Measurements from ENCODE around the gene PKMYT1.
"Not testable (repeated sequence)": the region's sequence is repeated elsewhere in the genome, so short reads cannot be mapped to it uniquely, and the experiment has no call there.

Gene PKMYT1

DNA sequence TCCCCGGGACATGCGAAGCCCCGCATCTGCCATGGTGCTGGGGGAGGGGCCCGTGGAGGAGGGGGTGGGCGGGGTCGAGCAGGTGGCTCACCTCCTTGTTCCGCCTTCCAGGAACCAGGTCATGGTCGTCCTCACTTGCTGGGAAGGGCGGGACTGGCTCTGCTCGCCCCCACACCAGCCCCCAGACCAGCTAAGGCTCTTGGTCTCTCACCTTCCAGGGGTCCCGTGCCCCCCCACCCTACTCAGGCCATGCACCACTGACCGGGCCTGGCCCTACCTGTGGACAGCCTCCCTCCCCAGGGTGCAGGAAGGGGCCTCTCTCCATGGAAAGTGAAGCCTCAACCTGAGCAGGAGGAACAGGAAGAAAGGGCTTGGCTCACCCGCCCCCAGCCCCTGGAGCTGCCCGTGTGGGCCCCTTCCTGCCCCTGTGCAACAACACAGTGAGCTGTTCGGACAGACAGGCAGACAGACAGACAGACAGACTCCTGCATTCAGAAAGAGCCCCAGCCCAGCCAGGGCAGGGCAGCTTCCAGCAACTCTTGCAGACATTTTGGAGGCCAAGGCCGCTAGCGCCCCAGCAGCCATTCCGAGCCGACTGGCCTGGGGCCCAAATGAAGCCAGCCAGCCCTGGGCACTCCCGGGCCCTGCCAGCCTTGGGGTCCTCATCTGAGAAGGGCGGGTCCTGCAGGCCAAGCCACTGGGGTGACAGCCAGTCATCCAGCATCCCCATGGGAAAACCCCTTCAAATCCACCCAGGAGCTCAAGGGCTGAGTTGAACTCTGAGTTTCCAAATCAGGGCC lies 24.3 kb downstream of the PKMYT1 start:
- DNase-seq, result peak; percentile 27

DNA sequence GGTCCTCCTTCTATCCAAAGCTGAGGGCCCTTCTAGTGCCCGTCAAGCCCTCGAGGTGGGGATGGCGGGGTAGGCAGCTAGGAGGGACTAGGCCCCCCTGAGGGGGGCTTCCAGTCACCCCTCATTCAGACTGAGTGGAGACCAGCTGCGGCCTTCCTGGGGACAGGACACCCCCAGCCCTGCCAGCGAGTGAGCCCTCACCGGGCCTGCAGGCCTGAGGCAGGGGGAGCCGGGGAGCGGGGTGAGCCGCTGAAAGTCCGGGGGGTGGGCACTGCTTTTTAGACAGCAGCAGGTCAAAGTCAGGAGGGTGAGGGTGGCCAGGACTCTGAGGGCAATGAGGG lies 24.8 kb downstream of the PKMYT1 start:
- no peak for DNase-seq

DNA sequence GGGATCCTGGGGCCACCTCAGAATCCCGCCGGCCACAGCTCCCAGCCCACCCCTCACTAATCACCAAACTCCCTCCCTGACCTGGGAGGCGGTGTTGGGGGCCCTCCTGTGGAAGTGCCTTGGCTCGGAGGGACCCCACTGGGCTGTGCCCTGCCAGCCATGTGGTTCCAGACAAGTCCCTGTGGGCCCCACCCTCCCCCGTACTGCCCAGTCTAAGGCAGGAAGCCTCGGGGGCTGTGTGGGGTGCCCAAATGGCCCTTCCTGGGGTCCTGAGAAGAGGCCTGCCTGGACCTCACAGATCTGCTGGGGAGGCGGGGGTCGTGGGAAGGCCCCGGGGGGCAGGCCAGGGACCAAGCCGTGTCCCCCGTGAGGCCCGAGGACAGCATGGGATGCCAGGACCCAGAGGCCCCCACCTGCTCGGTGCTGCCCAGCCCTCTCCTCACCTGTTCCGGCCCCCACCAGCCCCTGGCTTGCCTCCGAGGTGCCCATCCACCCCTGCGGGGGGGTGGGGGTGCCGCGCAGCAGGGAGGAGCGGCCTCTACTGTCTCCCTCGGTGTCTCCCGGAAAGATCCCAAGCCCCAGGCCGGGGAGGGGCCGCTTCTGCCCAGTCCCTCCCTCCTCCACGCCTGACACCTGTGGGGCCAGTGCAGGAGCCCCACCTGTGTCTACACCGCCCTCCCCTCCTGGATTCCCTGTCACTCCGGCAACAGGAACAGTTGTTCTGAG lies 25.4 kb downstream of the PKMYT1 start:
- DNase-seq, result no peak

DNA sequence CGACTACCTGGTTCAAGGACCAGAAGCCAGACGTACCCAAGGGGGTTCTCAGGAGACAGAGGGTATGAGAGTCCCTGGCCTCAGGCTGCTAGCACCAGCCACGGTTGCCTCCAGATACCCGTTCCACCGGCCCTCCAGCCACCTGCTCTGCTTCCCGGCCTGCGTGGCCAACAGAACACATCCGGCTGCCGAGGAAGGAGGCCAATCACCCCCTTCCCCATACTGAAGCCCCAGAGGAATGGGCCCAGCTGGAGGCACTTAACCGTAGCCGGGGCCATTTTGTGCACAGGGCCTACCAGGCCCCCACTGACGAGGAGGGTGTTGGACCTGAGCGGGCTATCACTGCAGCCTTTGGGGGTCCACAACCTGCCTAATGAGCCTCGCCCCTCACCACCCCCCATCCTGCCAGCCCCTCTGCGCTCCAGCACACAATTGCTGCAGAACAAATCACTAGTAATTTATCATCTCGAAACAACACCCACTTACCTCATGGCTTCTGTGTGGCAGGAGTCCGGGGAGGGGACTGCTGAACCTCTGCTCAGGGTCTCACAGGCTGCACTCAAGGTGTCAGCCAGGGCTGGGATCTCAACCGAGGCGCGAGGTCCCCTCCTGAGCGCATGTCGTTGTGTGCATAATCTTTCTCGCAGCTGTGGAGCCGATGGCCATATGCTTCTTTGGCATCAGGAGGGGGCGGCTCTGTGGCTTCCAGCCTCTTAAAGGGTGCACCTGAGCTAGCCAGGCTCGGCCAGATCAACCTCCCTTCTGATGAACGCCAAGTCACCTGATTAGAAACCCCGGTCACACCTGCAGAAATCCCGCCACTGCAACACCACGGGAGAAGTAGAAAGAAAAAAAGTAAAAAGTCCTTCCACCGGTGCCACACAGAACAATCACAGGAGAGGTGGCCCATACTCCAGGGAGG lies 26.3 kb downstream of the PKMYT1 start:
- no peak for DNase-seq

DNA sequence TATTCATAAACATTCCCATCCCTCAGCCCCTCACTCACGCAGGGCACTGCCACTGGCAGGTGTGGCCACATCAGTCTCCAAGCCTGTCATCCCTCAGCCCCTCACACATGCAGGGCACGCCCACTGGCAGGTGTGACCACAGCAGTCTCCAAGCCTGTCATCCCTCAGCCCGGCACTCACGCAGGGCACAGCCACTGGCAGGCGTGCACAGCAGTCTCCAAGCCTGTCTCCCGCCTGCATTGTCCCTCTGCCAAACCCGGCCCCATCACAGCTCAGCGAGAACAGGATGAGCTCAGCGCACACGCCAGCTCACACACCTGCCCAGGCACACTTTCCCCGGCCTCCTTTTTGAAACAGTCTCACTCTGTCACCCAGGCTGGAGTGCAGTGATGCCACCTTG lies 27.6 kb downstream of the PKMYT1 start:
- DNase-seq, result no peak

DNA sequence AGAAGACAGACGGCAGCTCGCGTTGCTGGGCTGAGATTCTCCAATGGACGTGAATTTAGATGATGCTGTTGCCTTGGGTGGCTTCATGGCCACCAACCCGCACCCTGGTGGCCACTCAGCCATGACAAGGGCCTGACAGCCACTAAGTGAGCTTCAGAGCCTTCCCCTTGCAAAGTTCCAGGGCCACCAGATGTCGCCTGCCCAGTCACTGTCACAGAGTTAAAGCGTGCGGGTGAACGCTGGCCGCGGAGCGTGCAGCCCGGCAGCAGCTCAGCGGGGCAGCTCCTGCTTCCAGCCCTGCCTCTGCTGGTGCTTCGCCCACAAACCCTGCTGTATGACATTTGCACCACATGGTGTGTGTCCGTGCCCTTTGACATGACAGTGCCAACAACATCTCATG lies 29.5 kb downstream of the PKMYT1 start:
- no peak for DNase-seq

DNA sequence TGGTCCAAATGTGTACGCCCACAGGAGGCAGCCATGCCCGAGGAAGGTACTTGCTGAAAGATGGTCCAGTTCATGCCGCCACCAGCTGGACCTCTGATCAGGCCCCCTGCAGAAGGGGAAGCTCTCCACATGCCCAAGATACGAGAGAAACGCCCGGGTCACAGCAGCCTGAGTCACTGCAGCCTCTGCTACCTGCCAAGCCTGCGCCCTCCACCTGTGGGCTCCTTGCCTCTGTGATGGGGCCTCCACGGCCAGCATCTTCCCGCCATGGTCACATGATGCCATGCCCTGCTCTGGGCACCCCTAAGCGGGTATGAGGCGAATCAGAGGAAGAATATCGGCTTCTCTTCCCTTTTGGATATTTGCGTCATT lies 29.9 kb downstream of the PKMYT1 start:
- no peak for DNase-seq

DNA sequence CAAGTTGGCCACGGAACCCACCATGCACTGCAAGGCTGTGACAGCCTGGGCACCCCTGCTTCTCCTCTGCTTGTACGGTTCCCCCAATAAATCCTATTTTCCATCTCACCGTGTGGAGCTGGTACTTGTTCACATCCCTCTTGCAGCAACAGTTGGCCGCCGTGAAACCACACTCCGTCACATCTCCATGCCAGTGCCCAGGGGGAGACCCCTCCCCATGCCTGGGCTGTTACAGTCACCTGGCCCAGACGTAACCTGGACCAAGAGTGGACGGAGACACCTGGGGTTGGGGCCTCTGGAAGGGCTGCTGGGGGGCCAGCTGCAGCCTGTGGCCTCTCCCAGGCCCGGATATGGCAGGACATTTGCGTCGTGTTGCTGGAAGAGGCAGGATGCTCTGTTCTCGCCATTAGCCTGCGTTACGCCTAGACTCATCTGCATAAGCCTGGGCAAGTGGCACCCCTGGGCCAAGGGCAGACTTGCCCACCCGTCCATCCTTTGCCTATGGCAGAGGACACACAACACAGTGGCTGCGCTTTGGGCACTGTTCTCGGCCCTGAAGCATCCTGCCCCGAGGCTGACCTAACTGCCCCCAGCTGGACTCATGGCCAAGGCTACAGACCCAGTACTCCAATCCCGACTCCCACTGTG lies 30.4 kb downstream of the PKMYT1 start:
- DNase-seq, result no peak

DNA sequence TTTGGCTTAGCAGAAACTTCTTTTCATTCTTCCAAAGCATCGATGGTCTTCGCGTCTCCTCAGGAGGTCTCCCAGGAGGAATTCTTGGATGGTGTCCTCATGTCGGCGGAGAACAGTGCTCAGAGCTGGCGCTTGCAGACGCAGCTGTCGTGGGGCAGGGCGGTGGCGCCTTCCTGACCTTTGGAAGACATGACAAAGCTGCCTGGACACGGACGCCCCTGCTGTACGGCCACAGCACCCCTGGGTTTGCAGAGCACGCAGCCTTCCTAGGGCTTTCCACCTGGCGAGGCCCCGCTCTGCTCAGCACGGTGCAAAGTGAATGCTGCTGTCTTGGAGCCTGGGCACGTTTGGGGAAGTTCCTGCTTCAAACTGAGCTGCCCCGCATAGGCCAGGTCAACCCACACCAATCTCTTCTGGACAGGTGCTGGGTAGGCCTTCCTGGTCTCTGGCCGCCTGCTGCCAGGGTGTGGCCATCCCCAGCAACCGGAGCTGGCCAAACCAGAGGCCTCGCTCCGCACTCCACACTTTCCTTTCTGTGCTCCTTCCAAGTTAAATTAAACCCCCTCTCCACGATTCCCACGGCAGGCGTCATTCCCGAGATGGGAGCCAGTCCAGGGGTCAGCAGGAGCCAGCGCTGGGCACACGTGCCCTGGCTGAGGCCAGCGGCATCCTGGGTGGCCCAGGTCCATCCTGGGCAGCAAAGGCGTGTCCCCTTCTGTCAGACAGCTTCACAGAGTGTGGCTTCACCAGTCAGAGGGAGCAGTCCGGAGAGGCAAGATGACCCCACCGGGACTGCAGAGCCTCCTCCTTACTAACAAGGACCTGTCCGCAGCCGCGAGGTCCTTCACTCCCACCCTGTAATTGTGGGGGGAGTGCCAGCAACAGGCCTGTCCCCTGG lies 31.2 kb downstream of the PKMYT1 start:
- DNase-seq, result no peak

DNA sequence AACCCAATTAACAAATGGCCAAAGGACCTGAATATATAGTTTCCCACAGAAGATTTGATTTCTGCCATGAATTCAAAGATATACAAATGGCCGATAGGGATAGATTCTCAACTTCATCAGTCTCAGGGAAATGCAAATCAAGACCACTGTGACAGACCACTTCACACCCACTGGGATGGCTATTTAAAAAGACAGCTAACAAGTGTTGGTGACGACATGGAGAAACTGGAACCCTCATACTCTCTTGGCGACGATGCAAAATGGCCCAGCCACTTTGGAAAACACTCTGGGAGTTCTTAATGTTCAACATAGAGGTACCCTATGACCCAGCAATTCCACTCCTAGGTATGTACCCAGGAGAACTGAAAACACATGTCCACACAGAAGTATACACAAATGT lies 33.6 kb downstream of the PKMYT1 start:
- DNase-seq, result no peak

DNA sequence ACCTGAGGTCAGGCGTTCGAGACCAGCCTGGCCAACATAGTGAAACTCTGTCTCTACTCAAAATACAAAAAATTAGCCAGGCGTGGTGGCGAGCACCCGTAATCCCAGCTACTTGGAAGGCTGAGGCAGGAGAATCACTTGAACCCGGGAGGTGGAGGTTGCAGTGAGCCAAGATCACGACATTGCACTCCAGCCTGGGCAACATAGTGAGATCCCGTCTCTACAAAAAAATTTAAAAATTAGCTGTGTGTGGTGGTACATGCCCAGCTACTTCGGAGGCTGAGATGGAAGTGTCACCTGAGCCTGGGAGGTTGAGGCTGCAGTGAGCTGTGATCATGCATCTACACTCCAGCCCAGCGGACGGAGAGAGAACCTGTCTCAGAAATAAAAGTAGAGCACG lies 36.5 kb downstream of the PKMYT1 start:
- DNase-seq, result not testable (repeated sequence)

DNA sequence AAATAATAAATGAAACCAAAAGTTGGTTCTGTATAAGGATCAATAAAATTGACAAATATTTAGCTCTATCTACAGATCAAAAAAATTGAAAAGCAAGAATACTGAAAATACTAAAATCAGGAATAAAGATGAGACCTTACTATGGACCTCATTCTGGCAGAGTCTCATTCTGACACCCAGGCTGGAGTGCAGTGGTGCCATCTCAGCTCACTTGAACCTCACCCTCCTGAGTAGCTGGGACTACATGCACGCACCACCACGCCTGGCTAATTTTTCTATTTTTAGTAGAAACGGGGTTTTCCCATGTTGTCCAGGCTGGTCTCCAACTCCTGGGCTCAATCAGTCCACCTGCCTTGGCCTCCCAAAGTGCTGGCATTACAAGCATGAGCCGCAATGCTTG lies 38.2 kb downstream of the PKMYT1 start:
- no peak for DNase-seq

DNA sequence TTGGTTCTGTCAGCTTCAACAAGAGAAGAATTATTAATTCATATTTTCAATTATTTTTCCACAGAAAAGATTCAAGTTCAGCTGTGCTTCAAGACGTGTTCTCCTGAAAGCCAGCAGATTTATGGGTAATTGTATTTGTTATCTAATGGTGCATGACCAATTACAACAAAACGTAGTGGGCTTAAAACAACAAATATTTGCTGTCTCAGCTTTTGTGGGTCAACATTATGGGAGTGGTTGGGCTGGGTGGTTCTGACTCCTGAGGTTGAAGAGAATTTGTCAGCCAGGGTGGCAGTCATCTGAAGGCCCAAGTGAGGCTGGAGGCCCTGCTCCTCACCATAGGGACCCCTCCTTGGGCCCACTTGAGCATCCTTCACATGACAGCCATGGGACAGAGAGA lies 40.3 kb downstream of the PKMYT1 start:
- no peak for DNase-seq

DNA sequence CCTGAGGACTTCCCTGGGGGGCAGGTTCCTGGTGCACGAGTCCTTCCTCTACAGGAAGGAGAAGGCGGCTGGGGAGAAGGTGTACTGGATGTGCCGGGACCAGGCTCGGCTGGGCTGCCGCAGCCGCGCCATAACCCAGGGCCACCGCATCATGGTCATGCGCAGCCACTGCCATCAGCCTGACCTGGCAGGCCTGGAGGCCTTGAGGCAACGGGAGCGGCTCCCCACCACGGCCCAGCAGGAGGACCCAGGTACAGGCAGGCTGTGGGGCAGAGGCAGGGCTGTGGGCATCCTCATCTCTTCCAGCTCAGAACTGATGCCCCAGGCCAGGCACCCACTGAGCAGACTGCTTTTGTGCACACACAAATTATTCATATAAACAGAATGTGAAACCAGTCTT lies 42.0 kb downstream of the PKMYT1 start:
- no peak for DNase-seq

DNA sequence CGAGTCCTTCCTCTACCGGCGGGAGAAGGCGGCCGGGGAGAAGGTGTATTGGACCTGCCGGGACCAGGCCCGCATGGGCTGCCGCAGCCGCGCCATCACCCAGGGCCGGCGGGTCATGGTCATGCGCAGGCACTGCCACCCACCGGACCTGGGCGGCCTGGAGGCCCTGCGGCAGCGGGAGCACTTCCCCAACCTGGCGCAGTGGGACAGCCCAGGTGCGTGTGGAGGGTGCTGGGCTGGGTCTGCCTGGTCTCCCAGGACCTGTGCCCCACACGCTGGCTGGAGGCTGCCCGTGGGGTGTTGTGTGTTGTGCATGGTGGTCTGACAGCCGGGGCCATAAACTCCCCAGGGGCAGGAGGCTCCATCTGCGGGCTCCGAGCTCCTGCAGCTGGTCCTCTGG lies 43.1 kb downstream of the PKMYT1 start:
- no peak for DNase-seq

DNA sequence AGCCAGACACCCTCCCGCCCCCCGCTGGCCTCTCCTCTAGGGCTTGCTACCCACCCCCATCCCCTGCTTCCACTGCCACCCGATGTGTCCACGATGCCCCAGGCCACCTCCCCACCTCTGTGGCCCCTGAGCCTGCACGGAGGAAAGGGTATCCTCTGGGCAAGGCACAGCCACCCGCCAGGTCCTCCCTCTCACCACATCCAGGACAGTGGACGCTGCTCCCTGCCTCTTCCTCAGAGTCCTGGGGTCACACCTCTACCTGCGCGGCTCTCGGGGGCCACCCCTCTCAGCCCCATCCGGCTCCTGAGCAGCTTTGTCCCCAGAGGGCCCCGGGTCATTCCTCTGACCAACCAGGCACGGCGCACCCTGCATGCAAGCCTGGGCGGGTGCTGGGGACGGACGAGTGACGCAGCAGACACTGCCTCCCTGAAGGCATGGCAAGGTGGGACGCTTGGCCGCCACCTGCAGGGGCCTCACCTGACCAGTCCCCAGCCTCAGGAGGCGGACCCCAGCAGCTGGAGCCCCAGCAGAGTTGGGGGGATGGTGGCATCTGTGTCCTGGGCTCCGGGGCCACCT lies 43.7 kb downstream of the PKMYT1 start:
- no peak for DNase-seq

DNA sequence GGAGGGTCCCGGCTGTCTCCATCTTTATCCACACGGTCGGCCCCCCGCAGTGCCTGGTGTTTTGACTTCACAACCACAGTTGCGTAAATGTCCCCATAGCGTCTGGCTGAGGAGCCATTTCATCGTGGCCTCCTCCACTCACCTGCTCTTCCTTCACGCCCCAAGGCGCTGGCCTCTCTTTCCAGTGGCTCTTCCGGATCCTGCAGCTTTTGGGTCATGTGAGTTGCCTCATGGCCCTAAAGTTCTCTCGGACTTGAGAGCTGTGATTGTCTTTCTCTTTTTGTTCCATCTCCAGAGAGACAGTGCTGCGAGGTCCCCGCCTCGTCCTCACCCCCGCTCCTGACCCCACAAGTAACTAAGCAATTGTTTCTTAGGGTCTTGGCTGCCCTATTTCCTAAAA lies 45.8 kb downstream of the PKMYT1 start:
- no peak for DNase-seq

DNA sequence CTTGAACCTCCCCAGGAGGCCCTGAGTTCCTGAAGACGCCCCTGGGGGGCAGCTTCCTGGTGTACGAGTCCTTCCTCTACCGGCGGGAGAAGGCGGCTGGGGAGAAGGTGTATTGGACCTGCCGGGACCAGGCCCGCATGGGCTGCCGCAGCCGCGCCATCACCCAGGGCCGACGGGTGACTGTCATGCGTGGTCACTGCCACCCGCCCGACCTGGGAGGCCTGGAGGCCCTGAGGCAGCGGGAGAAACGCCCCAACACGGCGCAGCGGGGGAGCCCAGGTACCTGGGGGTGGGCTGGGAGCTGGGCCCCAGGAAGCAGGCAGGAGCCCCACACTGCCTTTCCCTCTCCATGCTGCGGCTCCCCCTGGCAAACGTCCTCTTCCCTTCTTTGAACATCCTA lies 46.5 kb downstream of the PKMYT1 start:
- DNase-seq, result no peak

DNA sequence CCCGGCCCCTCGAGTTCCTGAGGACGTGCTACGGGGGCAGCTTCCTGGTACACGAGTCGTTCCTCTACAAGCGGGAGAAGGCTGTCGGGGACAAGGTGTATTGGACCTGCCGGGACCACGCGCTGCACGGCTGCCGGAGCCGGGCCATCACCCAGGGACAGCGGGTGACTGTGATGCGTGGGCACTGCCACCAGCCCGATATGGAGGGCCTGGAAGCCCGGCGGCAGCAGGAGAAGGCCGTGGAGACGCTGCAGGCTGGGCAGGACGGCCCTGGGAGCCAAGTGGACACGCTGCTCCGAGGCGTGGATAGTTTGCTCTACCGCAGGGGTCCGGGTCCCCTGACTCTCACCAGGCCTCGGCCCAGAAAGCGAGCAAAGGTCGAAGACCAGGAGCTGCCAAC lies 47.1 kb downstream of the PKMYT1 start:
- no peak for DNase-seq

DNA sequence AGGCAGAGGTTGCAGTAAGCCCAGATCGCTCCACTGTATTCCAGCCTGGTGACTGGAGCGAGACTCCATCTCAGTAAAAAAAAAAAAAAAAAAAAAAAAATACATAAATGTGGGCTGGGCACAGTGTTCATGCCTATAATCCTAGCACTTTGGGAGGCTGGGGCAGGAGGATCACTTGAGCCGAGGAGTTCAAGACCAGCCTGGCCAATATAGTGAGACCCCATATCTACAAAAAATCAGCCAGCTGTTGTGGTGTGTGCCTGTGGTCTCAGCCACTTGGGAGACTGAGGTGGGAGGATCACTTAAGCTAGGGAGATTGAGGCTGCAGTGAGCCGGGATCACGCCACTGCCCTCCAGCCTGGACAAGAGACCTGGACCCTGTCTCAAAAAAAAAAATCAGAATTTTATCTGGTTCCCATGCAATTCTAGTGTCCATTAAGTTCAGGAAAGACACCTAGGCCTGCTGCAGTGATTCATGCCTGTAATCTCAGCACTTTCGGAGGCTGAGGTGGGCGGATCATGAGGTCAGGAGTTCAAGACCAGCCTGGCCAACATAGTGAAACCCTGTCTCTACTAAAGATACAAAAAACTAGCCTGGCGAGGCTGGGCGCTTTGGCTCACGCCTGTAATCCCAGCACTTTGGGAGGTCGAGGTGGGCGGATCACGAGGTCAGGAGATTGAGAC lies 48.9 kb downstream of the PKMYT1 start:
- DNase-seq, result not testable (repeated sequence)

DNA sequence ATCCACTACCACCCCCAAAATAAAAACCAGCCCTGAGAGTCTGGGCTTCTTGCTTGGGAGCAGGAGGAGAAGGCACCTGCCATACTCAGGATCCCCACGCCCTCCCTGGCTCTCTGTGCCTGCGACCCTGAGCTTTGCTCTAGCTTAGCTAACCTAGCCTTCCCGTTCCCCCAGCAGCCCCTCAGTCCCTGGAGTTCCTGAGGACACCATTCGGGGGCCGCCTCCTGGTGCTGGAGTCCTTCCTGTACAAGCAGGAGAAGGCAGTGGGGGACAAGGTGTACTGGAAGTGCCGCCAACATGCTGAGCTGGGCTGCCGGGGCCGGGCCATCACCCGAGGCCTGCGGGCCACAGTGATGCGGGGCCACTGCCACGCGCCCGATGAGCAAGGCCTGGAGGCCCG lies 50.0 kb downstream of the PKMYT1 start:
- no peak for DNase-seq

Measured in KG1 (cell line).